Esophagus squamous epithelium (tissue), 5 donors: ENCODE measurements around the gene SLIT2. TPM values are rescaled to one million over a fixed set of nuclear protein-coding genes. Genes with fewer than 3 reads are reported as not detected.

Experiments used
- DNase-seq: peaks from one replicate; lab custom pipeline; 2025; lab: John Stamatoyannopoulos, UW
- H3K27ac ChIP-seq, 4 donors: fragments of 200-600 bp; sonication (generic); one replicate each; pipeline ENCODE4 v1.5.1; 2016 to 2019; ENCODE audit warnings: mild to moderate bottlenecking in 1 of 4
- H3K27me3 ChIP-seq, 4 donors: fragments of 200-600 bp; sonication (generic); 1 replicate in 3 of 4; 2 replicates in 1 of 4; pipeline versions ENCODE4 v1.5.1 to v1.6.0; 2017 to 2021; ENCODE audit warnings: antibody characterized with exemption in 1 of 4
- H3K36me3 ChIP-seq, 3 donors: fragments of 200-600 bp; sonication (generic); one replicate each; pipeline ENCODE4 v1.5.1; 2016 to 2019
- H3K4me1 ChIP-seq, 3 donors: fragments of 200-600 bp; sonication (generic); one replicate each; pipeline ENCODE4 v1.5.1; 2017 to 2019
- H3K4me3 ChIP-seq, 4 donors: fragments of 200-600 bp; sonication (generic); 1 replicate in 3 of 4; 2 replicates in 1 of 4; pipeline ENCODE4 v1.5.1; 2016 to 2019; ENCODE audit warnings: mild to moderate bottlenecking in 2 of 4, moderate library complexity in 1 of 4
- H3K9me3 ChIP-seq, 3 donors: fragments of 200-600 bp; sonication (generic); one replicate each; pipeline ENCODE4 v1.5.1; 2016 to 2019
- CTCF ChIP-seq, 6 experiments: fragments of 450-650 bp in 4 of 6; fragments of 200-600 bp in 2 of 6; sonication (generic) in 2 of 6; IDR thresholded peaks; one replicate each; pipeline ENCODE4 v1.5.1; 2016 to 2019; ENCODE audit warnings: antibody characterized with exemption in 6 of 6, mild to moderate bottlenecking in 4 of 6, moderate library complexity in 4 of 6
- POLR2A ChIP-seq, 4 donors: fragments of 450-650 bp; IDR thresholded peaks; one replicate each; pipeline ENCODE4 v1.6.1; 2017; ENCODE audit warnings: antibody characterized with exemption in 4 of 4, mild to moderate bottlenecking in 4 of 4, moderate library complexity in 3 of 4
- WGBS, 2 donors: methylation state at CpG; one replicate each; pipeline ENCODE4 v1.1.5; 2018; 5-methylcytosine and 5-hydroxymethylcytosine counted together
- intact Hi-C: fragments of 100-400 bp; cut with DNase I; formaldehyde crosslinking; loops from one replicate; pipeline ENCODE4 v1.15.0; 2022
- total RNA-seq, 4 donors: library from RNA; depleted of rRNA; stranded (reverse); fragments of >200 nt; gene quantifications; one replicate each; pipeline ENCODE4 v1.1.0, GENCODE V29; 2016
- donor health status: DM: yes; HTN: yes; CAD: no.

Gene SLIT2
- total RNA-seq, 4 donors from 2014 or later, result 2.4 to 16.0 (median 4.7) TPM

DNA sequence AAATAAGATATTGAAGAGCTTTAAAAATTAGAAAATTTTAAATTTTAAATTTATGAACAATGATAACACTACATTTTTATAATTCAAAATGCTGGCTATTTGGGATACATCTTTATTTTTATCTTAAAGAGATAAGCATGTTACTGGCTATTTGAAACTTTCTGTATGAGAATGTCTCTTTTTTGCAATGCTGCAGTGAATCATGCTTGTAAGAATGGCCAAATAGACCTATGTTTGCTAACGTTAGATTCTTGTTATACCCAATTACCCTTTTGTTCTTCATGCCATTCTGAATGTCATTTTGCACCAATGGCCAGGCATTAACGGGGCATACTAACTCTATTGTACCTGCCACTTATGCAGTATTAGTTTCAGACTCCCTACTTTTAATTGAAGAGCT lies 49.5 kb downstream of the SLIT2 start:
- Histone ChIP-seq H3K9me3 (no peaks in the 10 kb centered on the region), H3K36me3 (no peaks in the 10 kb centered on the region), H3K27me3 (no peaks in the 10 kb centered on the region), H3K4me3 (no peak overlapping the region), H3K4me1 (no peaks in the 10 kb centered on the region), H3K27ac (no peak overlapping the region)
- intact Hi-C loops, result no loop called here
- WGBS, 2 donors, result 29 to 69% methylated on average over 2 of the region's 2 CpGs
- no peak for DNase-seq
- TF ChIP-seq POLR2A (IDR thresholded peaks at IDR 0.05) (no peak), CTCF (IDR thresholded peaks at IDR 0.05) (no peak)
